NCI-H2196 (cell line): ENCODE results near the gene TGFB2.

ENCODE experiments used
- DNase-seq: peaks from one replicate; lab custom pipeline; 2025; ENCODE audit not compliant: unreplicated experiment; lab: John Stamatoyannopoulos, UW

The TGFB2 gene

GRCh38 chr1:218415726-218416125 lies 70.6 kb downstream of the TGFB2 start:
- DNase-seq = no peak

- DNase-seq = no peak
Observed at GRCh38 chr1:218421531-218421930, 76.4 kb downstream of the TGFB2 start.

GRCh38 chr1:218424502-218424901 lies 79.4 kb downstream of the TGFB2 start:
- no peak for DNase-seq

GRCh38 chr1:218425647-218426342 lies 80.7 kb downstream of the TGFB2 start:
- no peak for DNase-seq

GRCh38 chr1:218426343-218426657 lies 81.2 kb downstream of the TGFB2 start:
- DNase-seq = peak; percentile 28

GRCh38 chr1:218429301-218429700 lies 84.2 kb downstream of the TGFB2 start:
- DNase-seq = no peak

- DNase-seq = no peak
Observed at GRCh38 chr1:218430346-218430745, 85.2 kb downstream of the TGFB2 start.

GRCh38 chr1:218430822-218431221 lies 85.7 kb downstream of the TGFB2 start:
- no peak for DNase-seq

GRCh38 chr1:218431476-218431875 lies 86.3 kb downstream of the TGFB2 start:
- DNase-seq = no peak

GRCh38 chr1:218433744-218434143 lies 88.6 kb downstream of the TGFB2 start:
- no peak for DNase-seq

- no peak for DNase-seq
Observed at GRCh38 chr1:218435528-218435927, 90.4 kb downstream of the TGFB2 start.

GRCh38 chr1:218436346-218436745 lies 91.2 kb downstream of the TGFB2 start:
- no peak for DNase-seq

GRCh38 chr1:218436997-218437396 lies 91.9 kb downstream of the TGFB2 start:
- DNase-seq = no peak

- peak; percentile 26 for DNase-seq
Observed at GRCh38 chr1:218439541-218440295, 94.6 kb downstream of the TGFB2 start.

- DNase-seq = no peak
Observed at GRCh38 chr1:218443255-218443654, 98.1 kb downstream of the TGFB2 start.

GRCh38 chr1:218444173-218444572 lies 99.0 kb downstream of the TGFB2 start:
- DNase-seq = no peak

- DNase-seq = no peak
Observed at GRCh38 chr1:218444588-218444987, 99.5 kb downstream of the TGFB2 start.

GRCh38 chr1:218447010-218447689 lies 102.0 kb downstream of the TGFB2 start:
- no peak for DNase-seq

- no peak for DNase-seq
Observed at GRCh38 chr1:218451415-218451814, 106.3 kb downstream of the TGFB2 start.

GRCh38 chr1:218454700-218455282 lies 109.7 kb downstream of the TGFB2 start:
- DNase-seq = no peak

- DNase-seq = no peak
Observed at GRCh38 chr1:218456444-218456843, 111.3 kb downstream of the TGFB2 start.

GRCh38 chr1:218459450-218459849 lies 114.3 kb downstream of the TGFB2 start:
- no peak for DNase-seq
